ENCODE measurements around the gene PEDS1. TPM values are rescaled to one million over a fixed set of nuclear protein-coding genes. Genes with fewer than 3 reads are reported as not detected.
"Not testable (repeated sequence)": the region's sequence is repeated elsewhere in the genome, so short reads cannot be mapped to it uniquely, and the experiment has no call there.

The PEDS1 gene
- total RNA-seq, 1 experiment from 2014 or later, result 56.1 TPM

GRCh38 chr20:50190251-50191064, 36.9 kb upstream of the PEDS1 start, which contains the start of gene CEBPB:
CEBPB (plus strand) TSS chr20:50190830; CDS start chr20:50191034, 204 bp downstream.
- peak; percentile 93 for DNase-seq (ENCODE audit: low read depth)

- no peak for DNase-seq (ENCODE audit: low read depth)
Observed at GRCh38 chr20:50189681-50190250, 36.2 kb upstream of the PEDS1 start.

GRCh38 chr20:50188879-50189680, 35.6 kb upstream of the PEDS1 start:
- no peak for DNase-seq (ENCODE audit: low read depth)

GRCh38 chr20:50188287-50188688, 34.8 kb upstream of the PEDS1 start:
- no peak for DNase-seq (ENCODE audit: low read depth)

- DNase-seq (ENCODE audit: low read depth), result no peak
Observed at GRCh38 chr20:50187403-50188051, 34.0 kb upstream of the PEDS1 start.

- no peak for DNase-seq (ENCODE audit: low read depth)
Observed at GRCh38 chr20:50186987-50187402, 33.5 kb upstream of the PEDS1 start.

GRCh38 chr20:50186151-50186885, 32.8 kb upstream of the PEDS1 start:
- DNase-seq (ENCODE audit: low read depth), result peak; percentile 82

GRCh38 chr20:50185426-50185825, 31.9 kb upstream of the PEDS1 start:
- DNase-seq (ENCODE audit: low read depth), result no peak

- DNase-seq (ENCODE audit: low read depth), result no peak
Observed at GRCh38 chr20:50182346-50182745, 28.8 kb upstream of the PEDS1 start.

- DNase-seq (ENCODE audit: low read depth), result no peak
Observed at GRCh38 chr20:50181344-50181743, 27.8 kb upstream of the PEDS1 start.

GRCh38 chr20:50178672-50179071, 25.1 kb upstream of the PEDS1 start:
- not testable (repeated sequence) for DNase-seq (ENCODE audit: low read depth)

GRCh38 chr20:50175938-50176933, 22.7 kb upstream of the PEDS1 start:
- DNase-seq (ENCODE audit: low read depth), result no peak

GRCh38 chr20:50174456-50174855, 20.9 kb upstream of the PEDS1 start:
- no peak for DNase-seq (ENCODE audit: low read depth)

- DNase-seq (ENCODE audit: low read depth), result no peak
Observed at GRCh38 chr20:50172347-50173013, 19.0 kb upstream of the PEDS1 start.

GRCh38 chr20:50170549-50171220, 17.2 kb upstream of the PEDS1 start:
- no peak for DNase-seq (ENCODE audit: low read depth)

GRCh38 chr20:50169329-50169823, 15.9 kb upstream of the PEDS1 start:
- DNase-seq (ENCODE audit: low read depth), result peak; percentile 80

GRCh38 chr20:50165684-50166554, 12.4 kb upstream of the PEDS1 start:
- peak; percentile 100 for DNase-seq (ENCODE audit: low read depth)
